ENCODE results near the gene ZNF683. TPM values are rescaled to one million over a fixed set of nuclear protein-coding genes. Genes with fewer than 3 reads are reported as not detected.

Gene ZNF683
- total and polyA plus RNA-seq, 9 of the 15 experiments (the other 6 are each of a cell fraction or from before 2014, with no cell fraction given), result not detected

DNA sequence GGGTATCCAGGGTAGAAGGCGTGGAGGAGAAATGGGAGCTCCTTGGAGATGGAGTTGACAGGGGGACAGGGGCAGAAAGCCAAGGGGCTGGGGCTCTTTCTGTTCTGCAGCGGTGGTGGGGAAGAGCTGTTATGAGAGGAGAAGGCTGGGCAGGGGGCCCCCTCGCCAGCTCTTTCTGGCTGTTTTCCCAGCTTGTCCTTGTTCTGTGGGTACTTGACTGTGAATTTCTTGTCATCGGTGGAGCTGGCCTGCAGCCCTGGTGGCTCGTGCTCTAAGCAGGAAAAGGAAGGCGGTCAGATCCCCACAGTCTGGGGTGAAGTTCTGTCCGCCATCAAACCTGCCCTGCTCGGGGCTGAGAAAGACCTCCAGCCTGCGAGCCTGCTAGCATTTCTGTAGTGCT is 7.6 kb downstream of the ZNF683 start:
- 44% methylated on average over 9 of the region's 9 CpGs for WGBS (ENCODE audit: insufficient coverage, low coverage, missing lambda C conversion rate)
- H3K4me3 ChIP-seq, result no peak overlapping the region
- ChIA-PET POLR2A (interaction anchor here (0.8 to 2.1 kb wide), 7 partner anchors 9 to 107 kb away, joined by 3 to 14 read pairs (median 3); partner anchors contain the start of genes CRYBG2 and HMGN2), CTCF (ENCODE audit: low intra/inter-chr PET ratio) (interaction anchor here (0.7 to 2.6 kb wide), 2 partner anchors 39 to 89 kb away, joined by 3 to 19 read pairs; no protein-coding TSS in a partner anchor)
- peak overlapping the region in 1 of 2 experiments; percentile 18; a peak in 2 of 4 replicates for H3K9ac ChIP-seq (ENCODE audit: insufficient read depth in 1 of 2, low read depth in 2 of 2, low read length in 2 of 2)
- DNase-seq (ENCODE audit: extremely low read depth in 1 of 4, low spot score in 3 of 4) (no peak), ATAC-seq (no peak), FAIRE-seq (no peak)
- no peaks in the 10 kb centered on the region for H3K36me3 ChIP-seq (ENCODE audit: control insufficient read depth, insufficient read depth, low read length)
- in situ Hi-C loops (cut with MboI) (no loop called here), intact Hi-C loops (cut with micrococcal nuclease) (no loop called here)
- H3K27me3 ChIP-seq (ENCODE audit: control insufficient read depth in 2 of 2, insufficient read depth in 2 of 2, low read length in 2 of 2), result no peaks in the 10 kb centered on the region
- H3K4me1 ChIP-seq (replicated peaks in 1 of 2; ENCODE audit: control insufficient read depth in 2 of 2, insufficient read depth in 2 of 2, low read length in 2 of 2), result peaks cover 0 to 27% of the 10 kb centered on the region in 2 experiments; a peak in 3 of 5 replicates
- no peaks in the 10 kb centered on the region for H3K79me2 ChIP-seq (ENCODE audit: control insufficient read depth, insufficient read depth, low read length)
- no peak overlapping the region for H3K4me2 ChIP-seq (ENCODE audit: insufficient read depth, low read length)
- no peaks in the 10 kb centered on the region for H3K9me3 ChIP-seq (replicated peaks; ENCODE audit: control insufficient read depth, insufficient read depth, low read depth, low read length)
- no peaks in the 10 kb centered on the region for H4K20me1 ChIP-seq (replicated peaks; ENCODE audit: control insufficient read depth, insufficient read depth, low read length)
- no peak overlapping the region for H2AFZ ChIP-seq (ENCODE audit: low read depth, low read length)
- no peak overlapping the region for H3K27ac ChIP-seq (ENCODE audit: extremely low read depth, low read depth, low read length)
- no TSS peak for BruUV-seq (replicated peaks)
- H3K9me1 ChIP-seq (ENCODE audit: control insufficient read depth, insufficient read depth, low read length), result no peaks in the 10 kb centered on the region
- TF ChIP-seq XRCC5 (IDR thresholded peaks at IDR 0.05; ENCODE audit: low read depth, low read length) (no peak), ETV1 (tag; conservative IDR thresholded peaks at IDR 0.05; ENCODE audit: low read depth) (no peak), BCL6 (CRISPR knock-in tag; IDR thresholded peaks at IDR 0.05) (no peak), MEIS2 (IDR thresholded peaks at IDR 0.05; ENCODE audit: partially characterized antibody) (no peak), RCOR1 (IDR thresholded peaks at IDR 0.05; ENCODE audit: borderline replicate concordance in 1 of 2, low read depth in 2 of 2, low read length in 2 of 2) (no peak), TAF9B (IDR thresholded peaks at IDR 0.05; ENCODE audit: partially characterized antibody) (no peak), LEF1 (IDR thresholded peaks at IDR 0.05) (no peak), FOXK1 (CRISPR knock-in tag; IDR thresholded peaks at IDR 0.05; ENCODE audit: borderline replicate concordance) (no peak), ZNF140 (CRISPR knock-in tag; IDR thresholded peaks at IDR 0.05) (no peak), IFI16 (CRISPR knock-in tag; IDR thresholded peaks at IDR 0.05) (no peak), MAZ (CRISPR knock-in tag; conservative IDR thresholded peaks at IDR 0.05 in 1 of 2, IDR thresholded peaks at IDR 0.05 in 1 of 2) (no peak)
- TF ChIP-seq, protein P1, sequence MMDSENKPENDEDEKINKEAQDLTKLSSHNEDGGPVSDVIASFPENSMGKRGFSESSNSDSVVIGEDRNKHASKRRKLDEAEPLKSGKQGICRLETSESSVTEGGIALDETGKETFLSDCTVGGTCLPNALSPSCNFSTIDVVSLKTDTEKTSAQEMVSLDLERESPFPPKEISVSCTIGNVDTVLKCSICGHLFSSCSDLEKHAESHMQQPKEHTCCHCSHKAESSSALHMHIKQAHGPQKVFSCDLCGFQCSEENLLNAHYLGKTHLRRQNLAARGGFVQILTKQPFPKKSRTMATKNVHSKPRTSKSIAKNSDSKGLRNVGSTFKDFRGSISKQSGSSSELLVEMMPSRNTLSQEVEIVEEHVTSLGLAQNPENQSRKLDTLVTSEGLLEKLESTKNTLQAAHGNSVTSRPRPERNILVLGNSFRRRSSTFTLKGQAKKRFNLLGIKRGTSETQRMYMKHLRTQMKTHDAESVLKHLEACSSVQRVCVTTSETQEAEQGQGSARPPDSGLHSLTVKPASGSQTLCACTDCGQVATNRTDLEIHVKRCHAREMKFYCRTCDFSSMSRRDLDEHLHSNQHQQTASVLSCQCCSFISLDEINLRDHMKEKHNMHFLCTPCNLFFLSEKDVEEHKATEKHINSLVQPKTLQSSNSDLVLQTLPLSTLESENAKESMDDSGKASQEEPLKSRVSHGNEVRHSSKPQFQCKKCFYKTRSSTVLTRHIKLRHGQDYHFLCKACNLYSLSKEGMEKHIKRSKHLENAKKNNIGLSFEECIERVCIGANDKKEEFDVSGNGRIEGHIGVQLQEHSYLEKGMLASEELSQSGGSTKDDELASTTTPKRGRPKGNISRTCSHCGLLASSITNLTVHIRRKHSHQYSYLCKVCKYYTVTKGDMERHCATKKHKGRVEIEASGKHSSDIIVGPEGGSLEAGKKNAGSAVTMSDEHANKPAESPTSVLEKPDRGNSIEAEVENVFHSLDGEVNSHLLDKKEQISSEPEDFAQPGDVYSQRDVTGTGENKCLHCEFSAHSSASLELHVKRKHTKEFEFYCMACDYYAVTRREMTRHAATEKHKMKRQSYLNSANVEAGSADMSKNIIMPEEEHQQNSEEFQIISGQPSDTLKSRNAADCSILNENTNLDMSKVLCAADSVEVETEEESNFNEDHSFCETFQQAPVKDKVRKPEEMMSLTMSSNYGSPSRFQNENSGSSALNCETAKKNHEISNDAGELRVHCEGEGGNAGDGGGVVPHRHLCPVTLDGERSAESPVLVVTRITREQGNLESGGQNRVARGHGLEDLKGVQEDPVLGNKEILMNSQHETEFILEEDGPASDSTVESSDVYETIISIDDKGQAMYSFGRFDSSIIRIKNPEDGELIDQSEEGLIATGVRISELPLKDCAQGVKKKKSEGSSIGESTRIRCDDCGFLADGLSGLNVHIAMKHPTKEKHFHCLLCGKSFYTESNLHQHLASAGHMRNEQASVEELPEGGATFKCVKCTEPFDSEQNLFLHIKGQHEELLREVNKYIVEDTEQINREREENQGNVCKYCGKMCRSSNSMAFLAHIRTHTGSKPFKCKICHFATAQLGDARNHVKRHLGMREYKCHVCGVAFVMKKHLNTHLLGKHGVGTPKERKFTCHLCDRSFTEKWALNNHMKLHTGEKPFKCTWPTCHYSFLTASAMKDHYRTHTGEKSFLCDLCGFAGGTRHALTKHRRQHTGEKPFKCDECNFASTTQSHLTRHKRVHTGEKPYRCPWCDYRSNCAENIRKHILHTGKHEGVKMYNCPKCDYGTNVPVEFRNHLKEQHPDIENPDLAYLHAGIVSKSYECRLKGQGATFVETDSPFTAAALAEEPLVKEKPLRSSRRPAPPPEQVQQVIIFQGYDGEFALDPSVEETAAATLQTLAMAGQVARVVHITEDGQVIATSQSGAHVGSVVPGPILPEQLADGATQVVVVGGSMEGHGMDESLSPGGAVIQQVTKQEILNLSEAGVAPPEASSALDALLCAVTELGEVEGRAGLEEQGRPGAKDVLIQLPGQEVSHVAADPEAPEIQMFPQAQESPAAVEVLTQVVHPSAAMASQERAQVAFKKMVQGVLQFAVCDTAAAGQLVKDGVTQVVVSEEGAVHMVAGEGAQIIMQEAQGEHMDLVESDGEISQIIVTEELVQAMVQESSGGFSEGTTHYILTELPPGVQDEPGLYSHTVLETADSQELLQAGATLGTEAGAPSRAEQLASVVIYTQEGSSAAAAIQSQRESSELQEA (IDR thresholded peaks at IDR 0.05; ENCODE audit: low read depth), result no peak
- TF ChIP-seq, protein P2, sequence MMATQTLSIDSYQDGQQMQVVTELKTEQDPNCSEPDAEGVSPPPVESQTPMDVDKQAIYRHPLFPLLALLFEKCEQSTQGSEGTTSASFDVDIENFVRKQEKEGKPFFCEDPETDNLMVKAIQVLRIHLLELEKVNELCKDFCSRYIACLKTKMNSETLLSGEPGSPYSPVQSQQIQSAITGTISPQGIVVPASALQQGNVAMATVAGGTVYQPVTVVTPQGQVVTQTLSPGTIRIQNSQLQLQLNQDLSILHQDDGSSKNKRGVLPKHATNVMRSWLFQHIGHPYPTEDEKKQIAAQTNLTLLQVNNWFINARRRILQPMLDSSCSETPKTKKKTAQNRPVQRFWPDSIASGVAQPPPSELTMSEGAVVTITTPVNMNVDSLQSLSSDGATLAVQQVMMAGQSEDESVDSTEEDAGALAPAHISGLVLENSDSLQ (IDR thresholded peaks at IDR 0.05), result no peak
